ENCODE results near the gene NGEF. TPM values are rescaled to one million over a fixed set of nuclear protein-coding genes. Genes with fewer than 3 reads are reported as not detected.

NGEF gene
- total and polyA plus RNA-seq, 10 of the 15 experiments (the other 5 are each of a cell fraction or from before 2014, with no cell fraction given) = 0.12 TPM; not detected in 9

GRCh38 chr2:233003658-233004555 lies 9.1 kb downstream of the NGEF start:
- Histone ChIP-seq H3K4me3 (no peak overlapping the region), H2AFZ (ENCODE audit: control insufficient read depth, low read depth, low read length) (no peak overlapping the region), H3K27ac (ENCODE audit: control insufficient read depth, insufficient read depth) (no peak overlapping the region), H4K20me1 (ENCODE audit: control insufficient read depth, insufficient read depth) (no peaks in the 10 kb centered on the region), H3K36me3 (ENCODE audit: control insufficient read depth in 2 of 2, insufficient read depth in 2 of 2, low read length in 1 of 2) (no peaks in the 10 kb centered on the region), H3K9ac (ENCODE audit: control insufficient read depth, insufficient read depth, low read length) (no peak overlapping the region), H3K79me2 (ENCODE audit: control insufficient read depth, insufficient read depth, low read length) (no peaks in the 10 kb centered on the region), H3K4me1 (ENCODE audit: control insufficient read depth, insufficient read depth, low read length) (no peaks in the 10 kb centered on the region), H3K27me3 (replicated peaks in 1 of 2; ENCODE audit: control insufficient read depth in 2 of 2, insufficient read depth in 2 of 2, low read length in 1 of 2) (peaks cover 0 to 3% of the 10 kb centered on the region in 2 experiments; a peak in 1 of 4 replicates), H3K9me3 (replicated peaks; ENCODE audit: control insufficient read depth, insufficient read depth, low read length) (no peaks in the 10 kb centered on the region), H3K4me2 (ENCODE audit: control insufficient read depth, insufficient read depth) (no peak overlapping the region)
- RAD21 ChIA-PET (ENCODE audit: unreplicated experiment) = no interaction called here
- DNase-seq (ENCODE audit: low read depth, low spot score) = no peak
- POLR2A ChIA-PET = no interaction called here
- SMC1A ChIA-PET (ENCODE audit: uncharacterized antibody, unreplicated experiment) = no interaction called here
- no TSS peak for BruUV-seq (replicated peaks)
- 22% methylated on average over 9 of the region's 9 CpGs for WGBS (ENCODE audit: insufficient coverage, insufficient replicate concordance, low lambda C conversion rate, missing lambda C conversion rate)
- intact Hi-C loops (cut with micrococcal nuclease; ENCODE audit: unreplicated experiment) (no loop called here), in situ Hi-C loops (cut with MboI) (no loop called here)
- CTCF ChIA-PET = interaction anchor here (1.0 kb wide), 1 partner anchor 8 kb away, joined by 3 read pairs; no protein-coding TSS in a partner anchor
- no peak for ATAC-seq
- FAIRE-seq = no peak
- TF ChIP-seq RAD21 (IDR thresholded peaks at IDR 0.05; ENCODE audit: insufficient read depth, low read depth, low read length) (no peak), USF1 (IDR thresholded peaks at IDR 0.05; ENCODE audit: borderline replicate concordance, extremely low read length, insufficient read depth, low read depth, low read length) (no peak), DPF2 (IDR thresholded peaks at IDR 0.05) (no peak), BCL3 (IDR thresholded peaks at IDR 0.05; ENCODE audit: borderline replicate concordance, insufficient read depth, low read depth, low read length, poor library complexity, severe bottlenecking) (no peak), ASH2L (IDR thresholded peaks at IDR 0.05; ENCODE audit: borderline replicate concordance, low read depth) (no peak), PRDM15 (CRISPR knock-in tag; IDR thresholded peaks at IDR 0.05) (no peak), NFIC (IDR thresholded peaks at IDR 0.05; ENCODE audit: low read depth, low read length) (no peak), MAX (IDR thresholded peaks at IDR 0.05; ENCODE audit: low read depth, low read length) (no peak), MYC (IDR thresholded peaks at IDR 0.05; ENCODE audit: insufficient read depth, insufficient read length, insufficient replicate concordance, low read length, severe bottlenecking) (no peak), ZZZ3 (IDR thresholded peaks at IDR 0.05; ENCODE audit: control insufficient read depth, insufficient read length, low read depth) (no peak), CBX5 (IDR thresholded peaks at IDR 0.05; ENCODE audit: low read depth) (no peak), IRF5 (IDR thresholded peaks at IDR 0.05; ENCODE audit: borderline replicate concordance) (no peak), RUNX3 (IDR thresholded peaks at IDR 0.05; ENCODE audit: low read length) (no peak)
